HPDE6-E6E7 (cell line): Measurements from ENCODE around the gene NUBPL.
"Not testable (repeated sequence)": the region's sequence is repeated elsewhere in the genome, so short reads cannot be mapped to it uniquely, and the experiment has no call there.

Experiments used
- DNase-seq: peaks from one replicate; pipeline ENCODE4 v3.0.0; 2011; ENCODE audit warnings: missing footprints; ENCODE audit errors: extremely low spot score

Gene NUBPL

DNA sequence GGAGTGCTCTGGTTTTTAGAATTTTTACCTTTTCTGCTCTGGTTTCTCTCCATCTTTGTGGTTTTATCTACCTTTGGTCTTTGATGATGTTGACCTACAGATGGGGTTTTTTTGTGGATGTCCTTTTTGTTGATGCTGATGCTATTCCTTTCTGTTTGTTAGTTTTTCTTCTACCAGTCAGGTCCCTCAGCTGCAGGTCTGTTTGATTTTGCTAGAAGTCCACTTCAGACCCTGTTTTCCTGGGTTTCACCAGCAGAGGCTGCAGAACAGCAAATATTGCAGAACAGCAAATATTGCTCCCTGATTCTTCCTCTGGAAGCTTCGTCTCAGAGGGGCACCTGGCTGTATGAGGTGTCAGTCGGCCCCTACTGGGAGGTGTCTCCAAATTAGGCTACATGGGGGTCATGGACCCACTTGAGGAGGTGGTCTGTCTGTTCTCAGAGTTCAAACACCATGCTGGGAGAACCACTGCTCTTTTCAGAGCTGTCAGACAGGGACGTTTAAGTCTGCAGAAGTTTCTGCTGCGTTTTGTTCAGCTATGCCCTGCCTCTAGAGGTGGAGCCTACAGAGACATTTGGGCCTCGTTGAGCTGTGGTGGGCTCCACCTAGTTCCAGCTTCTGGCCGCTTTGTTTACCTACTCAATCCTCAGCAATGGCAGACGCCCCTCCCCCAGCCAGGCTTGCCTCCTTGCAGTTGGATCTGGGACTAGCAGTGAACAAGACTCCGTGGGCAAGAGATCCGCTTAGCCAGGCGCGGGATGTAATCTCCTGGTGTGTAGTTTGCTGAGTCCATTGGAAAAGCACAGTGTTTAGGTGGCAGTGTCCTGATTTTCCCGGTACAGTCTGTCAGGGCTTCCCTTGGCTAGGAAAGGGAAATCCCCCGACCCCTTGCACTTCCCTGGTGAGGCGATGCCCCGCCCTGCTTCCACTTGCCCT is 250.8 kb downstream of the NUBPL start:
- DNase-seq: not testable (repeated sequence)

GRCh38 chr14:31813724-31814490 is 252.7 kb downstream of the NUBPL start:
- not testable (repeated sequence) for DNase-seq

DNA sequence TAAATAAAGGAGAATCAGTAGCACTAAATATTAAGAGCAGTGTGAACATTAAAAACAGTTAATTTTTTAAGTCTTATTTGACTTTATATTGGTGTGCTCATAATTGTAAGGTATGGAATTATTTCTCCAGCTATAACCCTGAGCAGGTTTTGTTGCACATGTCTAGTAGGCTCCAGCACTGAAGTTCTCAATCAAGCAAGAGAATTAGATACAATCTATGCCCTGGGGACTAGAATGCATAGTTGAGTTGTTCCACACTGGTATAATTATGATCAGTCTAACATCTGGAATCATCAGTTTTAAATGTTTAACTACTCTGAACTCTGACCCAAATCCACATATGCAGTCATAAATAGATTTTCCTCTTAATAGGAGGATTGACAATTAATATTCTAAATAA is 258.1 kb downstream of the NUBPL start:
- DNase-seq: no peak

GRCh38 chr14:31825459-31825858 is 264.3 kb downstream of the NUBPL start:
- no peak for DNase-seq

GRCh38 chr14:31827325-31827724 is 266.1 kb downstream of the NUBPL start:
- no peak for DNase-seq

DNA sequence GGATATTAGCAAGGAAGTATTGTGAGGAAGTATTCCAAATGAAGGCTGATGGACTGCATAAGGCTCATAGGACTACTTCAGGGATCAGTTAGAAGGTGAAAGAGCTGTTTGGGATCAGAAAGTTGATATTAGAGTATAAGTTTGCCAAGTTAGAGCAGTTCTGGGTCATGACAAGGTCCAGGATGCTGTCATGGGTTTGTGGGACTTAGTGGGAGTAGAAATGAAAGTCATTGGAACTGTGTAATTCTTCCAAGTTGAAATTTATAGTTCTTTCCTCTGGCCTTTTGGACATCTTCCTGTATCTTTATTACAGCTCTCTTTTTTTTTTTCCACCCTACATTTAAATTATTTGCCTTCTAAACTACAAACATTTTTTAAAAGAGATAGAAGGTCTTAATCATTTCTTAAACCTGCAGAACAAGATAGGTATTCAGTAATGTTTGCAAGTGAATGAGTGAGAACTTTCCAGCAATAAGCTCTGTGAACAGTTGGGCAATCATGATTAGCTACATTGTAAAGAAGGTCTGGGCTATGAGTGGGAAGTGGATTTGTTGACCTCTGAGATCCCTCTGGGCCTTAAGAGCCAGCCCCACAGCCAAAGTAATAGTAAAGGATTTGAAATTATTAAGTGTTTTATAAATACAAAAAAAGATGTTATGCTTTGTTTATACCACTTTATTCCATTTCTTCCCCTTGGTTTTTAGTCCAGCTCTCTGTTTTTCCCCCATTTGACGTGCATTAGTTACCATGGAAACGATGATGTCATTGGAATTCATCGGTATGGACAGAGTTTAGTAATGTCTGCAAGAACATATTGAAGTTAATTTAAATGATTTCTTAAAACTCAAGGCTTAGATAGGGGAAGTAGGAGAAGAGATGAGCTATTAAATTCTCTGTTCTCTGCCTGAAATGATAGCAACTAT is 268.0 kb downstream of the NUBPL start:
- DNase-seq: no peak

GRCh38 chr14:31834616-31835015 is 273.4 kb downstream of the NUBPL start:
- DNase-seq: no peak

DNA sequence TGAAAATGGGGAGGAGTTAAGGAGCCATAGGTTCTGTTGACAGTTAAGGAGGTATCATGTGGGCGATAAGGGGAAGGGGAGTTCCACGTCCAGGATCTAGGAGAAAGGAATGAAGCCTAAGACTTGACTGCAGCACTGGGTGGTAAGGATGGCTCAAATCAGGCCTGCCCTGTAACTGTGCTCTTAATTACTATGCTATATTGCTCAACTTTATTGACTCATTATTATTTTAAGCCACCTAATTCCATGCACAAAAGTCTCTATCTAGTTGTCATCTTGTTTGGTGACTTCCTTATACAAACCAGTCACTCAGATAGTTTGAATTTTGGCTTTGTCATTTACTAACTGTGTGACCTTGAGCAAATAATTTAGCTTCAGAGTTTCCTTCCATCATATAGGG is 273.8 kb downstream of the NUBPL start:
- no peak for DNase-seq

- no peak for DNase-seq
Measured at GRCh38 chr14:31837031-31837430, 275.8 kb downstream of the NUBPL start.

- DNase-seq: no peak
Measured at GRCh38 chr14:31842899-31843298, 281.7 kb downstream of the NUBPL start.

- DNase-seq: no peak
Measured at GRCh38 chr14:31843361-31844091, 282.3 kb downstream of the NUBPL start.

DNA sequence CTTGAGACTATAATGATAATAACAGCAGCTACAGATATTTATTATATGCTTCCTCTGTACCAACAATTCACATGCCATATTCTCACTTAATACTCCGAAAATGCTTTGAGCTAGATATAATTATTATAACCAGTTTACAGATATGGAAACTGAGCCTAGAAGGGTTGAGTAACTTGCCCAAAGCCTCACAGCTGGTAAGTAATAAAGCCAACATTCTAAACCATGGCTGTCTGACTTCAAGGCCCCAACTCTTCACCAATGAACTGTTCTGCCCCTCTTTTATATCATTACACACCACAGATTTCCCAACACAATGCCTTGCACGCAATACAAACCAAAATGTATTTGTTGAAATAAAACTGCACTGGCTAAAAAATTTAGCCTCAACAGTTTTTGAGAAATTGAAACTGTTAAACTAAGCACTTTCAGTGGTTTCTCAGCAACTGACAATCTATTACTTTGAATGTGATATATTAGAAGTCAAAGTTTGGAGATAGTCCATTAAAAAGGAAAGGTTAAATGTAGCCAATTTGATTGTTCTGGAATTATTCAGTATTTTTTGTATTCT is 293.4 kb downstream of the NUBPL start:
- DNase-seq: no peak

DNA sequence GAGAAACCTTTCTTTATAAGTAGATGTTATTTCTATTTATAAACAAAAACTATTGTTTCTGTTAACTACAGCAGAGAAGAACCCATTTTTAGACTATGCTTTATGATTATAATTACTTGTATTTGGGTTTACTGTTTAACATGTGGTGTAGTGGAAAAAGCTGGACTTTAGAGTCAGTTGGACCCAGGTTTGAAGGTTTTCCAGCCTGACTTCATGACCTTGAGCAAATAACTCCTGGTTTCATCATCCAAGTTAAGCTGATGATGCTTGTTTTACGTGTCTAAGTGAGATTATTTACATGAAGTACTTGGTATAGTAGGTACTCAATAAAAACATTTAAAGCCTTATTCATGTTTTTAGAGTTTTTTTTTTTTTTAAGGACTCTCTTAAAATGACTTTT is 294.1 kb downstream of the NUBPL start:
- no peak for DNase-seq

- DNase-seq: not testable (repeated sequence)
Measured at GRCh38 chr14:31856003-31856402, 294.8 kb downstream of the NUBPL start.

- no peak for DNase-seq
Measured at GRCh38 chr14:31858868-31859267, 297.7 kb downstream of the NUBPL start.

GRCh38 chr14:31864937-31865855 is 304.0 kb downstream of the NUBPL start:
- DNase-seq: peak; percentile 21

DNA sequence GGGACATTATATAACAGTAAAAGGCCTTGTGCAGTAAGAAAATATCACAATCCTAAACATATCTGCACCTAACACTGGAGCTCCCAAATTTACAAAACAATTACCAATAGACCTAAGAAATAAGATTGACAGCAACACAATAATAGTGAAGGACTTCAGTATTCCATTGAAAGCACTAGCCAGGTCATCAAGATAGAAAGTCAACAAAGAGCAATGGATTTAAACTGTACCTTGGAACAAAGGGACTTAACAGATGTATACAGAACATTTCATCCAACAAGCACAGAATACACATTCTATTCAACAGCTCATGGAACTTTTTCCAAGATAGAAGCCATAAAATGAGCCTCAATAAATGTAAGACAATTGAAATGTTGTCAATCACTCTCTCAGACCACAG is 306.4 kb downstream of the NUBPL start:
- DNase-seq: no peak

DNA sequence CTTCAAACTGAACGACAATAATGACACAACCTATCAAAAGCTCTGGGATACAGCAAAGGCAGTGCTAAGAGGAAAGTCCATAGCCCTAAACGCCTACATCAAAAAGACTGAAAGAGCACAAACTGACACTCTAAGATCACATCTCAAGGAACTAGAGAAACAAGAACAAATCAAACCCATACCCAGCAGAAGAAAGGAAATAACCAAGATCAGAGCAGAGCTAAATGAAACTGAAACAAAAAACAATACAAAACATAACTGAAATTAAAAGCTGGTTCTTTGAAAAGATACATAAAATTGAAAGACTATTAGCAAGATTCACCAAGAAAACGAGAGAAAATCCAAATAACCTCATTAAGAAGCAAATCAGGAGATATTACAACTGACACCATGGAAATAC is 306.9 kb downstream of the NUBPL start:
- DNase-seq: not testable (repeated sequence)

DNA sequence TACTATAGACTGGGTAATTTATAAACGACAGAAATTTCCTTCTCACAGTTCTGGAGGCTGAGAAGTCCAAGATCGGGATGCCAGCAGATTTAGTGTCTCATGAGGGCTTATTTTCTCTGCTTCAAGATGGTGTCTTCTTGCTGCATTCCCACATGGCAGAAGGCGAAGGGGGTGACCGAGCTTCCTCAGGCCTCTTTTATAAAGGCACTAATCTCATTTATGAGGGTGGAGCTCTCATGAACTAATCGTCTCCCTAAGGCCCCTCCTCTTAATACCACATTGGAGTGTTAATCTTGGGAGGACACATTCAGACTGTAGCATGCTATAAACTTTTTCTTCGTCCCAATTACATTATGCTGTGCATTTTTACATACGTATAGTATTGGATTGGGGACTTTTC is 315.5 kb downstream of the NUBPL start:
- no peak for DNase-seq
